Erythroblast (primary cell): ENCODE measurements around the gene C6orf141.

Experiments
- GATA1 ChIP-seq: IDR thresholded peaks from 2 replicates; pipeline ENCODE4 v1.6.1; 2011; ENCODE audit warnings: low read depth, mild to moderate bottlenecking, control low read depth, low read length, moderate library complexity
- POLR2A ChIP-seq: IDR thresholded peaks from 2 replicates; pipeline ENCODE4 v1.6.1; 2011; ENCODE audit warnings: mild to moderate bottlenecking, low read length

GRCh38 chr6:49514571-49515484, 35.6 kb upstream of the C6orf141 start:
- TF ChIP-seq POLR2A: no peak
- TF ChIP-seq GATA1: no peak
